HepG2 (cell line): ENCODE measurements around the gene LOC128125822.

Experiments
- BHLHE40 ChIP-seq: IDR thresholded peaks from 2 replicates; pipeline ENCODE4 v1.6.1; 2011; ENCODE audit warnings: low read length, improper control_type of control experiment
- EP300 ChIP-seq, 3 experiments: sonication (generic) in 1 of 3; formaldehyde crosslinking in 1 of 3; IDR thresholded peaks; 2 replicates each; pipeline versions ENCODE4 v1.5.1 to v1.6.1; 2011 to 2020; ENCODE audit warnings: low read depth in 2 of 3, low read length in 2 of 3, borderline replicate concordance in 1 of 3, improper control_type of control experiment in 1 of 3, mild to moderate bottlenecking in 1 of 3, missing genetic modification reagents in 1 of 3, moderate library complexity in 1 of 3
- FUBP1 ChIP-seq: sonication (generic); formaldehyde crosslinking; IDR thresholded peaks from 2 replicates; pipeline ENCODE4 v1.5.1; 2020; ENCODE audit warnings: missing genetic modification reagents, mild to moderate bottlenecking, borderline replicate concordance
- GPBP1L1 ChIP-seq: sonication (generic); formaldehyde crosslinking; IDR thresholded peaks from 2 replicates; pipeline ENCODE4 v1.5.0; 2020; ENCODE audit warnings: mild to moderate bottlenecking, missing genetic modification reagents
- HNRNPH1 ChIP-seq: fragments of 200-400 bp; formaldehyde crosslinking; optimal IDR thresholded peaks from 2 replicates; pipeline ENCODE3; 2017; ENCODE audit warnings: mild to moderate bottlenecking, low read depth, low read length
- IRF2 ChIP-seq: IDR thresholded peaks from 2 replicates; pipeline ENCODE4 v1.6.1; 2018; ENCODE audit warnings: missing genetic modification reagents, missing compliant biosample characterization
- IRF9 ChIP-seq: sonication (generic); formaldehyde crosslinking; IDR thresholded peaks from 2 replicates; pipeline ENCODE4 v1.8.0; 2022; ENCODE audit warnings: missing genetic modification reagents, mild to moderate bottlenecking, borderline replicate concordance
- KDM4B ChIP-seq: sonication (generic); formaldehyde crosslinking; IDR thresholded peaks from 2 replicates; pipeline ENCODE4 v1.4.0; 2020; ENCODE audit warnings: missing genetic modification reagents
- LCORL ChIP-seq, 2 experiments: fragments of 450-650 bp in 1 of 2; sonication (generic) in 1 of 2; formaldehyde crosslinking in 1 of 2; IDR thresholded peaks; 2 replicates each; pipeline versions ENCODE4 v1.5.0 to v1.6.1; 2017 to 2020; ENCODE audit warnings: antibody characterized with exemption in 1 of 2, missing genetic modification reagents in 1 of 2
- MBNL3 ChIP-seq: fragments of 250-450 bp; sonication (Bioruptor Pico); conservative IDR thresholded peaks from 2 replicates; pipeline ENCODE4 v1.8.0; 2022; ENCODE audit warnings: mild to moderate bottlenecking, inconsistent platforms
- MEF2D ChIP-seq: sonication (generic); formaldehyde crosslinking; IDR thresholded peaks from 2 replicates; pipeline ENCODE4 v1.5.1; 2020; ENCODE audit warnings: mild to moderate bottlenecking, missing genetic modification reagents
- NCOR1 ChIP-seq: fragments of 200-600 bp; sonication (generic); IDR thresholded peaks from 2 replicates; pipeline ENCODE4 v1.7.0; 2017; ENCODE audit warnings: antibody characterized with exemption, low read length, borderline replicate concordance
- NFE2L1 ChIP-seq: sonication (generic); formaldehyde crosslinking; IDR thresholded peaks from 2 replicates; pipeline ENCODE4 v1.4.0; 2020; ENCODE audit warnings: missing genetic modification reagents, mild to moderate bottlenecking, borderline replicate concordance
- ONECUT2 ChIP-seq: sonication (generic); formaldehyde crosslinking; IDR thresholded peaks from 2 replicates; pipeline ENCODE4 v1.4.0; 2020; ENCODE audit warnings: missing genetic modification reagents
- PBX3 ChIP-seq: sonication (generic); formaldehyde crosslinking; IDR thresholded peaks from 2 replicates; pipeline ENCODE4 v1.8.1; 2023; ENCODE audit warnings: missing genetic modification reagents, inconsistent platforms, borderline replicate concordance
- RAD21 ChIP-seq: fragments of 450-650 bp; formaldehyde crosslinking; IDR thresholded peaks from 2 replicates; pipeline ENCODE4 v1.5.0; 2020; ENCODE audit warnings: mild to moderate bottlenecking
- RARG ChIP-seq: sonication (generic); formaldehyde crosslinking; IDR thresholded peaks from 2 replicates; pipeline ENCODE4 v1.4.0; 2020; ENCODE audit warnings: low read depth, mild to moderate bottlenecking, missing genetic modification reagents
- SAFB2 ChIP-seq: sonication (generic); formaldehyde crosslinking; IDR thresholded peaks from 2 replicates; pipeline ENCODE4 v1.5.1; 2020; ENCODE audit warnings: missing genetic modification reagents, low read depth, mild to moderate bottlenecking, borderline replicate concordance
- SSRP1 ChIP-seq: IDR thresholded peaks from 2 replicates; pipeline ENCODE4 v1.6.1; 2016; ENCODE audit warnings: control low read depth
- ZBTB21 ChIP-seq: sonication (generic); formaldehyde crosslinking; IDR thresholded peaks from 2 replicates; pipeline ENCODE4 v1.4.0; 2020; ENCODE audit warnings: missing genetic modification reagents
- ZBTB42 ChIP-seq: sonication (generic); formaldehyde crosslinking; IDR thresholded peaks from 2 replicates; pipeline ENCODE4 v1.5.0; 2020; ENCODE audit warnings: mild to moderate bottlenecking, missing genetic modification reagents
- ZFP37 ChIP-seq: sonication (generic); formaldehyde crosslinking; IDR thresholded peaks from 2 replicates; pipeline ENCODE4 v1.4.0; 2020; ENCODE audit warnings: missing genetic modification reagents, borderline replicate concordance
- ZKSCAN5 ChIP-seq: sonication (generic); formaldehyde crosslinking; IDR thresholded peaks from 2 replicates; pipeline ENCODE4 v1.5.1; 2020; ENCODE audit warnings: mild to moderate bottlenecking, missing genetic modification reagents
- ZNF879 ChIP-seq: sonication (generic); formaldehyde crosslinking; IDR thresholded peaks from 2 replicates; pipeline ENCODE4 v1.8.1; 2023; ENCODE audit warnings: missing genetic modification reagents

Gene LOC128125822

GRCh38 chr6:63598049-63599036 lies 26.1 kb downstream of the LOC128125822 start (continued):
- peak; percentile 86; the same call in 1 of the 2 replicates for TF ChIP-seq IRF2 (CRISPR knock-in tag)
- TF ChIP-seq LCORL (IDR thresholded peaks at IDR 0.05) = no peak
- TF ChIP-seq LCORL (CRISPR knock-in tag; IDR thresholded peaks at IDR 0.05) = peak; percentile 56; the same call in 1 of the 2 replicates
- peak; percentile 57; the same call in 1 of the 2 replicates for TF ChIP-seq KDM4B (CRISPR knock-in tag)
- TF ChIP-seq ZBTB21 (CRISPR knock-in tag) = no peak
- peak; percentile 71; the same call in 1 of the 2 replicates for TF ChIP-seq ONECUT2 (CRISPR knock-in tag)
- TF ChIP-seq IRF9 (CRISPR knock-in tag) = peak; percentile 71; the same call in 1 of the 2 replicates
- TF ChIP-seq ZBTB42 (CRISPR knock-in tag) = 0 out of 2 replicates have a peak, but pooled peaks have one; percentile 20
- no peak for TF ChIP-seq ZNF879 (CRISPR knock-in tag)
- TF ChIP-seq FUBP1 (CRISPR knock-in tag) = no peak
- TF ChIP-seq EP300 (IDR thresholded peaks at IDR 0.05; ENCODE audit: low read depth in 2 of 2, low read length in 2 of 2) = no peak
- TF ChIP-seq EP300 (CRISPR knock-in tag; IDR thresholded peaks at IDR 0.05; ENCODE audit: borderline replicate concordance) = no peak
- TF ChIP-seq MBNL3 = no peak
- TF ChIP-seq HNRNPH1 = no peak
- no peak for TF ChIP-seq RARG
- TF ChIP-seq RAD21 = peak; percentile 89
- TF ChIP-seq PBX3 (CRISPR knock-in tag) = no peak
- TF ChIP-seq NCOR1 = no peak
- no peak for TF ChIP-seq BHLHE40
- no peak for TF ChIP-seq NFE2L1 (CRISPR knock-in tag)
- TF ChIP-seq SSRP1 (CRISPR knock-in tag) = peak; percentile 89
- TF ChIP-seq MEF2D (CRISPR knock-in tag) = peak; percentile 55; the same call in 1 of the 2 replicates
- no peak for TF ChIP-seq ZFP37 (CRISPR knock-in tag)
- no peak for TF ChIP-seq GPBP1L1
- TF ChIP-seq ZKSCAN5 (CRISPR knock-in tag) = no peak
- no peak; the same call in 1 of the 2 replicates for TF ChIP-seq SAFB2
